Fibroblast of skin of left biceps (primary cell): Measurements from ENCODE around the gene BACE1-AS.
A peak's percentile ranks its signal among the peaks of the same experiment; 100 is the strongest.
"Not testable (repeated sequence)": the region's sequence is repeated elsewhere in the genome, so short reads cannot be mapped to it uniquely, and the experiment has no call there.

ENCODE experiments used
- DNase-seq, 2 experiments: peaks; one replicate each; pipeline ENCODE4 v3.0.0-alpha.2; 2013; ENCODE audit warnings: low read depth in 2 of 2

The BACE1-AS gene

GRCh38 chr11:117319214-117319840, 28.2 kb downstream of the BACE1-AS start:
- DNase-seq, result peak; percentile 53 to 55

- DNase-seq, result not testable (repeated sequence)
Measured at GRCh38 chr11:117327255-117327566, 36.1 kb downstream of the BACE1-AS start.

DNA sequence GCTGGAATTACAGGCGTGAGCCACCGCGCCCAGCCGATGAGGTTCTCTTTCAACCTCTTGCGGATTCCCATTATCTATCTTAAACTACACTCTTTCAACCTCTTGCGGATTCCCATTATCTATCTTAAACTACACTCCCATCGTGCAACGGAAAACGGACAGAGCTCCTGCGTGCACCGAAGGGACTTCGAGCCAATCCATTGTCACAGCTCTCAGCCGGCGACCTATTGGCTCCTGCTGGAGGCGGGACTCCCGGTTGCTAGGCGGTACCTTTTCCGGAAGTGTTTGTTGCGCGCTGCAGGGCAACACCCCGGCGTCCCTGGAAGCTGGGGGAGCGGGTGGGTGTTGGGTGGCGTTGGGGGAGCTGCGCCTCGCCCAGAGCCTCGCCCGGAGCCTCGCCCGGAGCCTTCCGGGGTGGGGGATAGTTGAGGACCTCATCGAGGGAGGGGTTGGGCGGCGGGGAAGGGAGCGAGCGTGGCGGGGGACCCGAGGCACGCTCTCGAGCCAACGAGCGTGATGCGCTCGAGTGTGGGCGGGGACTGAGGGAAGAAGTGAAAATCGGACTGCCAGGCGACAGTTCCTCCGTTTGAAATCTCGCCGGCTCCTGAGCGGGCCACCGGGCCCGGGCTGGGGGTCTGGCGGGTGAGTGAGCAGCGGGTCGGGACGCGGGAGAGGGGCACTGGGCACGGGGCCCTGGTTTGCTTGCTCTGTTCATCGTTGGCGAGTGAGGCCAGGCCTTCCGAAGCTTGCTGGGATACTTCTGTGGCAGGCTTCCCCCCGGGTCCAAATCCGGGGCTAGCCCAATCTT, 36.6 kb downstream of the BACE1-AS start, which contains the start of gene CEP164:
TSS of gene CEP164 (plus strand) at position 288 of the 808 bp plus-strand sequence. CDS start 10,733 bp downstream, outside the sequence.
- DNase-seq, result peak; percentile 89

DNA sequence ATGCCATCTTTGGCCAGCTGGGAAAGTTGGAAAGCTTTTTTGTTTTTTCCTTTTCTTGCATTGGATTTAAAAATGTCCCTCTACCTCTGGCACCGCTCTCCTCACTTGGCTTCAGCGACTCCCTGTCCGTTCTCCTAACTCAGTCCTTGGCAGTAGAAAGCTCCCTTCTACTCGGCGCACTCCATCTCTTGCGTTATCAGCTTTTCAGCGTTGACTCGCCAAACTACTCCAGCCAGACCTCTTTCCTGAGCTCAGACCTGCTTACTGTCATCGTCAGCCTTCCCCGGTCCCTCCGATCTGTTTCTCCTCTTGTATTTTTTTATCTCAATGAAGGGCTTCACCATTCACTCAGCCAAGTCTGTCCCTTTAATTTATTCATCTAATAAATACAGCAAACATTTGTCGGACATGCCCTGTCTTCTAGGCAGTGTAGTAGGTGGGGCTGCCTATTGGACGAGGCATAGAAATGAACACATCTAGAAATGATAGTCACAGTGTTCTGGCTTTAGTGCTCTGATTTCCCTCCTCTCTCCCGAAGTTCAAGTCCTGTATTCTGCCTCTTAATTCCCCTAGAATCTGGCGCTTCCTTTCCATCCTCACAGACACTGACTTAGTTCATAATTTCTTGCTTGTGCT, 37.3 kb downstream of the BACE1-AS start:
- peak in 1 of 2 experiments; percentile 5 for DNase-seq

- DNase-seq, result no peak
Measured at GRCh38 chr11:117332843-117333242, 41.7 kb downstream of the BACE1-AS start.

GRCh38 chr11:117333917-117334316, 42.8 kb downstream of the BACE1-AS start:
- peak; percentile 10 to 20 for DNase-seq

DNA sequence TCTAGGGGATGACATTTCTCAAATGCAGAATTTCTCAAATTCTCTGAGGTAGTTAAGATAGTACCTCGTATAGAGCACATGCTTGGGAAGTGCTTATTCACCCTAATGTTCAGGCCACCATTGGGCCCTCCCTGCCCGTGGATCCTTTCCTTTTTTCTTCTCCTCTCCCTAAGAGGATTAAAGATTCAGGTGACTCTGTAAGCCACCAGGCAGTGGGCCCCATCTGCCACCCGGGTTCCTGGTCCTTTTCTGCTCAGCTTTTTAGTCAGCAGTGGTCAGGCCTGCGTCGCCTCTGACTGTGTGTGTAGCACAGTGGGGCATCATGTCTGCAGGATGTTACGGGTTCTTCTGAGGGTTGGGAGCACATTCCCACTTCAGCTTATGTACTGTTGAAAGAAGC, 43.8 kb downstream of the BACE1-AS start:
- DNase-seq, result no peak

DNA sequence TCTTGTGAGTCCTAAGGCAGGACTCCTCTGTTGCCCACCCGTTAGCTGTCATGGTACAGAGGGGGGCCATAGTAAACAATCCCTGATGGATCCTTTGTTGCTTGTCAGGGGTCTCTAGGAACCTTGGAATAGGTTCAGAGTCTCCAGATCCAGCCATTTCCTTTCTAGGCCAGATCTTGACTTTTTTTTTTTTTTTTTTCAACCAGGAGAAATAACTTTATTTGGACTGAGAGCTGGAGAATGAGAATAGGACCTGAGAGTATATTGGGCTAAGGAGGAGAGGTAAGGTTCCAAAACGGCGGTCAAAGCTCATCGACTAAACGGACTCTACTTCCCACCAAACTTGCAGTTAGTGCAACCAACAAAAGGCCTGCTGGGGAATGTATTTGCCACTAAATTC, 44.3 kb downstream of the BACE1-AS start:
- DNase-seq, result no peak

DNA sequence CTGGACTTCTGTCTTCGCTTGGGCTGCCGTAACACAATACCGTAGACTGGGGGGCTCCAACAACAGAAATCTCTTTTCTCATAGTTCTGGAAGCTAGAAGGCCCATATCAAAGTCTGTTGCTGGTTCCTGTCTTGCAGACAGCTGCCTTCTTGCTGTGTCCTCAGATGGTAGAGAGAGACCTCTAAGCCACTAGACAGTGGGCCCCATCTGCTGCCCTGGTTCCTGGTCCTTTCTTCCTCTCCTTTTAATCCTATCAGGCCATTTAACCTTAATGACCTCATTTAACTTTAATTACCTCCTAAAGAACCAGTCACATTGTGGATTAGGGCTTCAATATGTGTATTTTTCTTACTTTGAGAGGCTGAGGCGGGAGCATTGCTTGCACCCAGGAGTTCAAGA, 45.9 kb downstream of the BACE1-AS start:
- DNase-seq, result no peak
